Fibroblast of skin of abdomen (primary cell): ENCODE measurements around the gene KLC1.
A peak's percentile ranks its signal among the peaks of the same experiment; 100 is the strongest.

Source experiments
- DNase-seq: peaks from one replicate; pipeline ENCODE4 v3.0.0-alpha.2; 2013

Gene KLC1

DNA sequence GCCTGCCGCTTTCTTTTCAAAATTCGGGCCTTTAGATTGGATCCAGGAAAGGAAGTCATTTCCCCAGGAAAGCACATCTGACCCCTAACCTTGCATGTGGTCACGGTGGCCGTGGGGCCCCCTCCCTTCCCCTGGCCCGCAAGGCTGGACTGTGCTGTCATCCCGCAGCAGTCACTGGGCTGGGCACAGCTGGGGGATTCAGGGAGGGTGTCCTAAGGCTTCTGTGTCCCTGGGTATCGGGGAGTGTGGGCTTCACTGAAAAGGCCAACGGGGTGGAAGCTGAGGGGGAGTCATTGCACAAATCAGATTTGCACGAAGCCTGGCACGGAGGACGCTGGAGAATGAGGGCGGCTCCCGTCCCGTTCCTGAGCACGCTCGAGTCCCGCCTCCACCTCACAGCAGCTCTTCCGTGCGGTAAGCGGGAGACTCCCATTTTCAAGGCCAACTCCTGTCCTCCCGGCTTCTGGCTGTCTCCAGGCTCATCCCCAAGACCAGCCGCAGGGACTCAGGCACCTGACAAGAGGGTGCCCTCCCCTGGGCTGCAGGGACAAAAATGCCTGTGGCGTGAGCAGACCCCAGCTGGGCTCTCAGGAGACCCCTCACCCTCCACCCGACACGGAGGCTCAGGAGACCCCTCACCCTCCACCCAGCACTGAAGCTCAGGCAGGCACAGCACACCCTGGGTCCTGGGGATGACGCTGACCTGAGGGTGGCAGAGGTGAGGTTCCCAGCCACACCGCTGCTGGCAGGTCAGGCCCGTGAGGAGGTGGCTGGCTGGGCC, 76.7 kb downstream of the KLC1 start:
- DNase-seq, result no peak

DNA sequence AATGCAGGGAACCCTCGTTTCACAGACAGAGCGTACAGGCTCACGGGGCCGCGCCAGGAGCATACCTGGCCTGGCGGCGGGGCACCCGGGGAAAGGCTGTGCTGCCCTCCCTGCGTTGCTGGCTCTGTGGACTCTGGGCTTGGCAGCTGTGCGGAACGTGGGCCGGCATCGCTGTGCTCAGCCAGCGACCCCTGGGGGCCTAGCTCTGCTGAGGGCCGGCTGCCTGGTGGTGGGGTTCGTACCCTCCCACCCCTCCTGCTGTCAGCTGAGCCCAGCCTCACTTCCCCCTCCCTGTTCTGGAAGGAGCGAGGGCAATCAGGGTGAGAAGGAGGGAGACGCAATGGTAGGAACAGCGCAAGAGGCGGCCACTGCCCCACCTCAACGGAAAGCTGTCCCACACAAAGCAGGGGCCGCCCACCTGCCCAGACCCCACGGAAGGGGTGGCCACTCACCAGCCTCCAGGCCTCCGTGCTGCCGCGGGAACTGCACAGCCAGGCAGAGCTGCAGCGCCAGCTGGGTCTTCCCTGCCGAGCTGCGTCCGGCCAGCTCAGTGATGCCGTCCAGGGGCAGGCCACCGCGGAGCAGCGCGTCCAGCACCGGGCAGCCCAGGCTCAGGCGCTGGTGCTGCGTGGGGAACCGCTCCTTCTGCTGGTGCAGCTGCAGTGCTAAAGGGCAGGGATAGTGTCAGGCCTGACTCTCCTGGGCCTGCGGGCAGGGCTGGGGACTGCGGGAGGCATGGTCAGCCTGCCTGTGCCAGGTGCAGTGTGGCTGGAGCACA, 77.7 kb downstream of the KLC1 start:
- no peak for DNase-seq

DNA sequence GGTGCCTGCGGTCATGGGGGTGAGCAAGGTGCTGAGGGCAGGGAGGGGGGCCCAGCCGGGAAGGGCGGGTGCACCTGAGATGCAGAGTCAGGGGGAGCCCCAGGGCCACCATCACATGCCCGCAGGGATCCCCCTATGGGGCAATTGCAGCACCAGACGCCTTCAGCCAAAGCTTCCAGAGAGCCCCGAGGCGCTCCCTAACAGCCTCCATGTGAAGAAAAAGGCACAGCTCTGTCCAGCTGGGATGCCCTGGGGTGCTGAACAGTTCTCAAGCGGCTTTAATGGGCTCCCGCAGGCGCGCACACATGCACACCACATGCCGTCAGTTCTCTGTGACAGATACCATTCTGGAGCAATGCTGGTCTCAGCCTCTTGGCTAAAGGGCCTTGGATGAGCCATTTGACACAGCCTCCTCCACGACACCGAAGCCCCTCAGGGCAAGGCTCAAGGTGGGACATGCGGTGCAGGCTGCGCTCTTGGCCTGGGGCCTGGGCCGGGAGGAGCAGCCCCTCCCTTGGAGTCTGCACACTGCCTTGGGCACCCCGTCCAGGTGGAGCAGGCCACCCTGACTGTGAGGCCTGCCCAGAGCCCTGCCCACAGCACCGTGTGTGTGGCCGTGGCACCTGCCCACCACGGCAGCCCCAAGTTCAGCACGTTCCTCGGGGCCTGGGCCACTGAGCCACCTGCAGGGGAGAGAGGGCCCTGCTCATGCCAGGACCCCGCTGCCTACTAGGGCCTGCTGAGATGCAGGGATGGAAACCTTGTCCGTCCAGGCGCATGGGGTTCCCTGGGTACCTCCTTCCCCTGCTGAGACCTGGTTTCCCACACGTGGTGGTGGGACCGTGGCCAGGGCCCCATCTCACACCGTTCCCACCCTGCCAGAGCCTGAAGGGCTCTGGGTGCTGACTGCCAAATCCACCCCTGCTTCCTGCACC, 78.6 kb downstream of the KLC1 start:
- DNase-seq, result no peak

DNA sequence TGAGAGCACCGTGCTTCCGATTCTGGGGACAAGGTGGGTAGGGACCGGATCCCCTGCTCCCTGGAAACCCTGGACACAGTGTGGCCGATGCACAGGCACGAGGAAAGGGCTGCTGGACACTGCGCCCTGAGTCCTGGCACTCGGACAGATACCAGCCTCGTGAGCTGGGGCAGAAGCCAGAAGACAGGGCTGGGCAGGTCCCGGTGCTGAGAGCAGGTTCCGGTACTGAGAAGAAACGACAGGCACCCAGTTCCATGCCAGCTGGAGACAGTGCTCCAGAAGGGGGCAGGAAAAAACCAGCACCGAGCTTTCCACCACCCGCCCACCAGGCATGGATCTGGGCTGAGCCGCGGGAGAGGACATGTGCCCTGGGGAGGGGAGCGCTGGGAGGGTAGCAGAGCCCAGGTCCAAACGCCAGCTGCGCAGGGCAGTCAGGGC, 79.8 kb downstream of the KLC1 start:
- no peak for DNase-seq

DNA sequence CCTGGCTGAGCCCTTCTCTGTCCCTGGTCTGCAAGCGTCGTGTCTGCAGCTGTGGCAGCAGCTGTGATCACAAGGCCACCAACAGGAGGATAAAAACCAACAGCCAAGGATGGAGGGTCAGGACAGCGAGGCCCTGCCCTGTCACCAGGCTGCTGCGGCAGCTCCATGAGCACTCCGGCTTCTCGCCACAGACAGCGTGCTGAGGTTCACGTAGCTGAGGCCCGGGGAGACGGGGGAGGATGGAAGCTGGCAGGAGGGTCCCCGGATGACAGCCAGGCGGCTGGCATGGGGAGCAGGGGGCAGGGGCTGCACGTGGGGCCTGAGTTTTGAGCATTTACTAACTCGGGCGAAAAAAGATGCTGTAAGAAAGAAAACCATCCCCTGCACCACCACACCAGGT, 80.8 kb downstream of the KLC1 start:
- DNase-seq, result no peak

DNA sequence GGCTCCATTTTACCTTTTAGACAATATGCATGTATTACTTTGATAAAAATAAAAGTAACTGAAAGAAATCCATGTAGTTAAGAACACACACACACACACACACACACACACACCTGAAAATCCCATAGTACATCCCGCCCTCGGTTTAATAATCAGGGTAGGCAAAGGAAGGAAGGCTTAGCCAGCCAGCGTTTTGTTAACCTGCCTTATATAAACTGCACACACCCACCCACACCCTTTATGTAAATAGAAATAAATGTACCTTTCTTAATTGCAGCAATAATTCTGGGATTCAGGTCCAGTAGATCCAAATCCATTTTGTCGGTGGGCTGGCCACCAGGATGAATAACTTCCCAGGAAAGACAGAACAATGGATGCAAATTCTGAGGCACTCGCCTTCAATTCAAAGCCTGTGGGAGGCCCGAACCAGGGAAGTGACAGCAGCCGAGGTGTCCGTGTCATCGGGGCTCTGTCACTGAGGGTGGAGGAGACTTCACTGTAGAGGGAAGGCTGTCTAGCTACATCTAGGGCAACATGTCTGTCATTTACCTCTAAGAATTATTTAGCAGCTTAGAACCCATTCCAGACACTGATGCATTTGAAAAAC, 81.9 kb downstream of the KLC1 start:
- no peak for DNase-seq

DNA sequence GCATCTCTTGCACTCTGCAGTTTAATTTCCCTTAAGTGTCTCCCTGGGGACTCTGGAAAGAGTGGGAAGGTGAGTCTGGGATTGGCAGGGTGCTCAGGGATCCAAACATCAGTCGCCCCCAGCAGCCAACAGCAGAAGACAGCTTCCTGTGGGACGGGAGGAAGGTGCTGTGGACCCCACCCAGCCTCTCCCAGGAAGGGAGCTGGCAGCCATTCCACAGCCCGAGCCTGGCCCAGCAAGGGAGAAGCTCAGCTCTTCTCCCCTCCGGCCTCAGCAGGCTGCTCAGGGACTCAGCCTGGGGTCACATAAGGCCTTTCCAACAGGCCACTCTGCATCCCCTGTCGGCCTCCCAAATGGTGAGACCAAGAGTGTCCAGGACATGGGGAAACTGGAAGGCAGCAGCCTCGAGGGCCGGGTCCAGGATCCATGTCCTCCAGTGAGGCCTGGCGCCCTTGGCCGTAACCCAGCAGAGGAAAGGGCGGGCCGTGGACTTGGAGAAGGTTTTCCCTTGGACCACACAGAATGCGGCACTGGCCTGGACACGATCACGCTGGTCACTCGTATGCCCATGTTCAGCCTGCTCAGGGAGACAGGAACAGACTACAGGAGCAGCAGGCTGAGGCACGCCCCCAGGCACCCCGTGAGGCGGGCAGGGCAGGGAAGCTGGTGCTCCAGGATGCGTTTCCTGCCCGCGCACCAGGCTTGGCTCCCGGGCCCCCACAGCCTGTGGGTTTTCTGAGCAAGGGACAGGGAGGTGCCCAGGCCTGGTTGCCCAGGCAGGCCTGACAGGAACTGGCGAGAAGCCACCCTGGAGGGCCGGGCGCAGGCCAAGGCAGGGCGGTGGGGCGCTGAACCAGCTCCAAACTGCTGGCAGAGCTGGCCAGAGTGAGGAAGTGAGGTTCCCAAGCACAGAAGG, 82.8 kb downstream of the KLC1 start:
- DNase-seq, result no peak

DNA sequence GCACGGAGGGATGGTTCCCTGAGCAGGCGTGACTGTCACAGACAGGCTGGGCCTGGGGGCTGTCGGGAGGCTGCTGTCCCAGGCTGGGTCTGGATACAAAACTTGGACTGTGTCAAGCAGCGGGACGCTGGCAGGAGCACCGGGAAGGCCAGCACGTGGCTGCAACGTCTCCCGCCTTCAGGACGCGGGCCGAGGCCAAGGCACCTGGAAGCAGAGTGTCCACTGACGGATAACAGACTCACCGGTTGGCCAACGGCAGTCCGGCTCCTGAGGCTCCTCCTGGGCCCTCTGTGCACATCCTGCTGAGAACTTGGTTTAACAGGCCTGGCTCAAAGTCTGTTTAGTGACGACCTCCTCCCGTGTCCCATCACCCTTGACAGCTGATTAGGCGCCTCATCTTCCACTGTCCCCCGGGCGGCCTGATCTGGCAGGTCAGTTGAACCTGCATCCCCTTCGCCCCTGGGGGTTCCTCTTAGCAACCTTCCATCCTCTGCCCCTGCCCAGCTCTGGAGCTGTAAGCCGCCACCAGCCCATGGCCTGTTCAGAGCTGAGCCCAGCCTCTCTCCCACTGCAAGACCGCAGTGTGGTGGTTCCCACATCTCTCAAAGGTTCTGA, 83.7 kb downstream of the KLC1 start:
- no peak for DNase-seq

DNA sequence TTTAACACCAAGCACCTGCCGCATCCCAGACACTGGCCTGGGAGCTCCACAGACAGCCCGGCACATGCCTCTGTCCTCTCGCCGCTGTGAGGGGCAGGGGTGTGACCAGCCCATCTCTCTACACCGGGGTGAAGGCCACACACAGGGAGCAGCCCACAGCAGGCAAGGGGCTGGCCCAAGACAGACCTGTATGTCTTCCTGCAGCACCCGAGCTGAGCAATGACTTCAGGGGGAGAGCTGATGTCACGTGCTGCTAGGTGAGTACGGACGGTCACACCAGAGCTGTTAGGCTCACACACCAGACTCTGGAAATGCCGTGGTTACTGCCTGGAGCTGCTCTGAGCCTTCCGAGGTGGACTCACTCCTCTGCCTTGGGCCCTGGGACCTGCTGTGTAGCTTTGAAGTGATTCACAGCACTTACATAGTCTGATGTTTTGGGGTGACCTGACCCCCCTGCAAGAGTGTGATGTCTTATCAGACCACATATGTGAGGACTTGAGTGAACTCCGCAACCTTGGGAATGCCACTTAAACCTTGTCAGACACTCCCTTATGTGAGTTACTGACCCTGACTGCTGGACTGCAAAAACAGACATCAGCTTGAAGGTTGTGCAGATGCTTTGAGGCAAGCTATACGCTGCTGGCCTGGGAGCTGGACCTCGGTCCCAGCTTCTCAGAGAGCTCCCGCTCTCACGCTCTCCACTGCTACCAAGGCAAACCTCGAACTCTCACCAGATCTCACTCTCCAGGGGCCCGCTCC, 84.5 kb downstream of the KLC1 start:
- DNase-seq, result no peak

DNA sequence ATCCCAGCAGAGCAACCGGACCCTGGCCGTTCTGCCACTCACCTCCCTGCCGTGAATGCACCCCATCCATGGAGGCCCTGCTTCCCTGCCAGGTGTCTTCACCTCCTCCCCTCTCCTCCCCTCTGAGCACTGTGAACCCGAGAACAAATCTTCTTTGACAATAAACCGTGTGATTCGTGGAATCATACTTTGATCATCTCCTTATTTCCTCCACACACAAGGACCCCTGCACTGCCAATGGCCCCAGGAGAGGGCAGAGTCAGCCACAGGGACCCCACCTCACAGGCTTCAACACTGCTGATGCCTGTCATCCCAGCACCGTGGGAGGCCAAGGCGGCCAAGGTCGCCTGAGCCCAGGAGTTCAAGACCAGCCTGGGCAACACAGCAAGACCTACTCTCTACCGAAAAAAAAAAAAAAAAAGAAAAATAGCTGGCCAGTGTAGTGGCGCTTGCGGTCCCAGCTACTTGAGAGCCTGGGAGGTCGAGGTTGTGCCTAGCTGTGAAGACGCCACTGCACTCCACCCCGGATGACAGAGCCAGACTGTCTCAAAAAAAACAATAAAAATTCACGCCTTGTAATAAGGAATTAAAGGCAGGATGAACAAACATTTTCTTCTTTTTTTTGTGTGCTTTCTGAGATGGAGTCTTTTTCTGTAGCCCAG, 85.2 kb downstream of the KLC1 start:
- no peak for DNase-seq

DNA sequence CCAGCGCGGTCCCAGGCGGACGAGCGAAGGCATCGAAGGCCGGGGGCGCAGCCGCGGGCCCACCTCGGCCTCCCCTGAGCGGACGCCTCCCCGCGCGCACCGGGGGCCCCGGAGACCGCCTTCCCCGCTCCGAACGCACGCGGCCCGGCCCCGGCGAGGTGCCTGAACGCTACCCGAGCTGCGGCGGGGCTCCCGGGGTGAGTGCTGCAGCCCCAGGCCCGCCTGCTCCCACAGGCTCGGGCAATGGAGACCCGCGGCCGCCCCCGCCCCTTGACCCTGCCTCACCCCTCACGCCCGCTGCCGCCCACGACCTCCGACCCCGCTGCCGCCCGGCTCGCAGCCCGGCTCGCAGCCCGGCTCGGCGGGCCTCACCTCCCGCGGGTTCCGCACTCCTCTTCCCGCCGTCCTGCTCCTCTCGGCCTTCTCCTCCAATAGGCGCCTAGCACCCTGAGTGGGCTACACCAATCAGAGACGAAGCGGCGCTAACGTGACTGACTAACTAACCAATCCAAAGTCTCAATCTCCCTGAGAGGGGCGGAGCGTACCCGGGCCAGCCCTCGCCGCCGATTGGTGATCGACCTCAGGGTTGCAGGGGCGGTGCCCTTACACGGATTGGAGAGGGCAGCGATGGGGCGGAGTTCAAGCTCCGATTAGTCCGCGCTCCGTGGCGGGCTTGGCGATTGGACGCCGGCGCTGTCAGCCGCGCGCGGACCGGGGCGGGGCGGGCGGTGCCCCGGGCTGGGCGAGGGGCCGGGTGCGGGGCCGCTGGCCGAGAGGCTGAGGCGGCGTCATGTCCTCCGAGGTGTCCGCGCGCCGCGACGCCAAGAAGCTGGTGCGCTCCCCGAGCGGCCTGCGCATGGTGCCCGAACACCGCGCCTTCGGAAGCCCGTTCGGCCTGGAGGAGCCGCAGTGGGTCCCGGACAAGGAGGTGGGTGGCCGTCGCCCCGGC, 86.3 kb downstream of the KLC1 start, which contains the start of the genes XRCC3 and ZFYVE21:
TSS of gene XRCC3 (minus strand) at position 400 of the 949 bp plus-strand sequence. CDS start 4,364 bp downstream, outside the sequence.
TSS of gene ZFYVE21 (plus strand) at position 759 of the 949 bp plus-strand sequence. CDS start at position 791, 32 bp downstream.
- DNase-seq, result peak; percentile 99

DNA sequence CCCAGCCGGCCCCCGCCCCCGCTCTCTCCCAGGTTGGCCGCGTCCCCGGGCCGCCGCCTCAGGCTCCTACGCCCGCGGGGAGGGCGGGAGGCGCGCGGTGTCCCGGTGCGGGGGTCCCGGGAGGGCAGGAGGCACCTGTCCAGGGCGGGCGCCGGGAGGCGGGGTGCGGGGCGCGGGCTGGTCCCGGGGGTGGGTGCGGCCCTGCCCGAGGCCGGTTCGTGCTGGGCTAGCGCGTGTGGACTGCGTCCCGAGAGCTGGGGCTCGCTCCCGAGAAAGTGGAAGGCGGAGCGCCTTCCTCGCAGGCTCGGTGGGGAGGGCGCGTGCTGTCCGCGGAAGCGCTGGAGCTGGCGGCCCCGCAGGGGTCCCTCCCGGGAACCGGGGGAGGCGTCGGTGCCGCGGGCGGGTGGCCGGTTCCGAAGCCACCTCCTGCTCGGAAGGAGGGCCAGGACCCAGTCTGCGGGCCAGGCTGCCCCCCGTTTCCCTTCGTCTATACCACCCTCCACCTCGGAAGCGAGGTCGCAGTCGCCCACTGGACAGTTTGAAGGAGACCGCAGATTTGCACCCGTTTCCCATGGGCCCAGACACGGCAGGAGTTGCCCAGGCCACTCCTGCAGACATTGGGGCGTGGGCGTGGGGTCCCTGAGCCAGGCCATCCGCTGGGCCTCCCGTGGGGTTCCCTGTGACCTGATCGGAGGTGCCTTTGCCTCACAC, 87.2 kb downstream of the KLC1 start:
- DNase-seq, result no peak

DNA sequence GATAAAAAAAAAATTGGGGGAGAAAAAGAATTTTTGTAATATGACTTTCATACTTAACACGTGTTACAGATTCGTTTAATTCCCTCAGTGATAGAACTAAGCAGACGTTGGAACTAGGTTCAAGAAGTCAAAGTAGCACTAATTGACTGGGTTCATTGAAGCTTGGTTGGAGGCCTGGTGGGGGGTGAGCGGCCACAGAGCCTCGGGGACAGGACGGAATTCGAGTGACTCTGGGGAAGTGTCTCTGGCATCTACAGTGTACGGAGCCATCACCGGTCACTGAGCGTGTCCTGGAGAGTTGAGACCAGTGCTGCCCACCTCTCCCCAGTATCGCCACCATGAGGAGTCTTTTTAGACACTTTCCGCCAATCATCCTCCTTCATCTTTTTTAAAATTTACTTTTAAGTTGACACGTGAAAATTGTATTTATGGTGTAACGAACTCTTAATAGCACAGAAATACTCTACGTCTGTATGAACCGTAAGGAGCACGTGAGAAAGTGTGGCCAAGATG, 87.9 kb downstream of the KLC1 start:
- DNase-seq, result no peak

DNA sequence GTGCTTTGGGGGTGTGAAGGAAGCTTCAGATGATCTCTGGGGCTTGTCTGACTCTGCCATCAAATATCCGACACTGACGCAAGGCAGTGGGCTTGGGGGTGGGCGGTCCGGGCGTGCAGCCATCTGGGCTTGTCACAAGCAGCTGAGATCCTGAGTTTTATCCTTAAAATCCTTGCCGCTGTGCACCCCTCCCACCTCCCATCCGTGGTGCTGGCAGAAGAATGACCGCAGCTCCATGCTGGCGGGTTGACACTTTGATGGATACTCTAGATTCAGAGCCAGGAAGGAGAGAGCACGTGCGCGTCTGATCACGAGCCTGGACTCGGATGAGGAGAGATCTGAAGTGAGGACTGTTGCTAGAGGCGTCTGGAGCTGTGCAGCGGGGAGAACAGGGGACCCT, 89.6 kb downstream of the KLC1 start:
- peak; percentile 87 for DNase-seq

DNA sequence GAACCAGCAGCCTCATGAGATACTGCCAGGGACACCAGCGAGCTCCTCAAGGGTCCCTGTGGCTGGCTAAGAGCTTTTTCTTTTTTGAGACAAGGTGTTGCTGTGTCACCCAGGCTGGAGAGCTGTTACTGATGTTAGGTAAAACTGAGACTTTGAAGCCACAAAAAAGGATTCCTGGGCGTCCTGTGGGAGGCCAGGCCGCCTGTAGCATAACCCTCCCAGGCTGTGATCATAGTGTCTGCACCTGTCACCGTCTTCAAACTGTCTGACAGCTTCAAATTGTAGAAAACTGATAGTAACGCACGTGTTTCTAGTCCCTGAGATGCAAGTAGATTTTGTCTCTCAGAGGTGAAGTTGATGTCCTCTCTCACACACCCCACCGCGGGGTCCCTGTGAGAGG, 90.7 kb downstream of the KLC1 start:
- no peak for DNase-seq

DNA sequence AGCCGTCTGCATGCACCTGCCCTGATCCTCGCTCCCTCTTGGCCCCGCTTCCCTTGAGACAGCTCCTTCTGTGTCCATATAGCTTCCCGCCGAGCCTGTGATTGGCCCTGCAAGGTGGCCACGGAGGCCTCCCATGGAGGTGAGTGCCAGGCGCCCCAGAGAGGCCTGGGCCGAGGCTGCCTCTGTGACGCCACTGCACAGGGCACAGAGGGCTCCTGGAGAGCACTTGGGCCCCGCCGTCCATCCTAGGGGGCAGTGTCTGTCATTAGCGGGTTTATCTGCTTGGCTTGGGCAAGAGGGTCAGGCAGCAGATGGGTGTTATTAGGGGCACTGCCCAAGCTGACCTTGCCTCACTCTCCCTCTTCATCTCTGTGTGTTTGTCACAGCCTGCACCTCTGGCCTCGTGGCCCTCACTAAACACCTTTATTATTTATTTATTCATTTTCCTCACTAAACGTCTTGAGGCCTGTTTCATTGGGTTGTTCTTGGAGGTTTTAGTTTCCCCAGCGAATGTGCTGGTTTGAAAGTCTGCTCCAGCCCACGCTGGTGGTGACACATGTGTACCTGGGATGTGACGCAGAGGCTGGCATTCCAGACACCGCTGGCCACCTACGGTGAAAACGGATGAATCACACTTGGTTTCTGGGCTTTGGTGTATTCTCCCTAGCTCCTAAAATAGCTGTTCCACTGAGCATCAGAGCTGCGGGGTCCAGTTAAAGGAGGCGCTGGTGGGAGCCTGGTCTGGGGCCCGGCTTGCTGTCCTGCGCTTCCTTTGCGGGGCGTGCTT, 92.5 kb downstream of the KLC1 start:
- DNase-seq, result no peak
